ENCODE results near the gene DBET.
"Not testable (repeated sequence)": the region's sequence is repeated elsewhere in the genome, so short reads cannot be mapped to it uniquely, and the experiment has no call there.

The DBET gene

DNA sequence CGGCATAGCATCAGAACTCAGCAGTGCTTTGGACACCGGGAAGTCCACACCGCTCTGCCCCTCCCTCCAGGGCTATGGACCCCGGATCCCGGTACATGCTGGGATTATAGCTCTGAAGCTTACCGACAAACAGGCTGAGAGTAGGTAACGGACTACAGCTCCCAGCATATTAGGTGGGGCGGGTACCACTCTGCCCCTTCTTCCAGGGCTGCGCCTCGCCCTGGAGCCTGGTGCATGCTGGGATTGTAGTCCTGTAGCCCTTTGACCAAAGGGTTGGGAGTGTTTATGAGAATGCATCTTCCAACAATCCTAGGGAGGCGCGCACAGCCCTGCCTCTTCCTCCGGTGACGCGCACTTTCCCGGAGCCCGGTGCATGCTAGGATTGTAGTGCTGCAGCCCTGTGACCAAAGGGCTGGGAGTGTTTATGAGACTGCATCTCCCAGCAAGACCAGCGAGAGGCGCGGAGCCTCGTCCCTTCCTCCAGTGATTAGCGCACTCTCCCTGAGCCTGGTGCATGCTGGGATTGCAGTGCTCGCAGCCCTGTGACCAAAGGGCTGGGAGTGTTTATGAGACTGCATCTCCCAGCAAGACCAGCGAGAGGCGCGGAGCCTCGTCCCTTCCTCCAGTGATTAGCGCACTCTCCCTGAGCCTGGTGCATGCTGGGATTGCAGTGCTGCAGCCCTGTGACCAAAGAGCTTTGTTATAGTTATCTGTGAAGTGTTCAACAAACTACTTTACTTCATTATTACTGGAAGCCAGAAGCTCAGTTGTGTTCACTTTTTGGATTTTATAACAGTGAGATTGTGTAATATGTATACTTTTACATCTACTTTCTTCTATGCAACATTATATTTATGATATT is 14.7 kb upstream of the DBET start:
- not testable (repeated sequence) for DNase-seq (ENCODE audit: low spot score)

DNA sequence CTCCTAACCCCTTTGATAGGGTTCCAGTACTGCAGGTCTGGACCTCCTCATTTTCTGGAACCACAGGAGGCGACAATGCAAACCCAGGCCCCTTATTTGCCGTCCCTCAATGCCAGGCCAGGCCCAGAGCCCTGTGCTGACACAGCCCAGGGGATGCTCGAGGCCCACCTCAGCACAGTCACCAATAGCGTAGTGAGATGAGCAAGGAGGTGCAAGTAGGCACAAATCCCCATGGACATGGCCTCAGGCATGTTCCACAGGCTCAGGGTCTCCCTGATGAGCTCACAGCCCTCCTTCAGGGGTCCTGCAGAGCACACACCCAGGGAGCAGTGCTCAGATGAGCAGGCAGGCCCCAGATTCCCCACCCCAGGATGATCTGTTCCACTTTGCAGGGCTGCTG is 5.3 kb upstream of the DBET start:
- not testable (repeated sequence) for DNase-seq (ENCODE audit: low spot score)

DNA sequence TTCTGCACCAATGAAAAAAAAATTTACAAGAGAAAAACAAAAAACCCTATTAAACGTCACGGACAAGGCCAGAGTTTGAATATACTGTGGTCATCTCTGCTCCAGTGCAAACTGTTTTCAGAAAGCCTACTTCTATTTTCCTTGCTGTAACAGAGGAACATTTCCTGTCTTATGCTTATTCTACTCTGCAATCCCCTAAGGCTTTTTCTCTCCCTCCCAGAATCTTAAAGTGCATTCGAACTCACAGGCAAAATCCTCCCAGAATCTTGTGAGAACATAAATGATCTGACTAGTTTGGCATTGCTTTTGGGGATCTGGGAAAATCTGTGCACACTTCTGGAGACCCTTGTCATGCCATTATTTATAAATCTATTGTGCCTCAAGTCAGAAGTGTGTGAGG is 503 bp downstream of the DBET start:
- not testable (repeated sequence) for DNase-seq (ENCODE audit: low spot score)

DNA sequence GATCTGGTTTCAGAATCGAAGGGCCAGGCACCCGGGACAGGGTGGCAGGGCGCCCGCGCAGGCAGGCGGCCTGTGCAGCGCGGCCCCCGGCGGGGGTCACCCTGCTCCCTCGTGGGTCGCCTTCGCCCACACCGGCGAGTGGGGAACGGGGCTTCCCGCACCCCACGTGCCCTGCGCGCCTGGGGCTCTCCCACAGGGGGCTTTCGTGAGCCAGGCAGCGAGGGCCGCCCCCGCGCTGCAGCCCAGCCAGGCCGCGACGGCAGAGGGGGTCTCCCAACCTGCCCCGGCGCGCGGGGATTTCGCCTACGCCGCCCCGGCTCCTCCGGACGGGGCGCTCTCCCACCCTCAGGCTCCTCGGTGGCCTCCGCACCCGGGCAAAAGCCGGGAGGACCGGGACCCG is 4.0 kb downstream of the DBET start:
- DNase-seq (ENCODE audit: low spot score), result not testable (repeated sequence)

DNA sequence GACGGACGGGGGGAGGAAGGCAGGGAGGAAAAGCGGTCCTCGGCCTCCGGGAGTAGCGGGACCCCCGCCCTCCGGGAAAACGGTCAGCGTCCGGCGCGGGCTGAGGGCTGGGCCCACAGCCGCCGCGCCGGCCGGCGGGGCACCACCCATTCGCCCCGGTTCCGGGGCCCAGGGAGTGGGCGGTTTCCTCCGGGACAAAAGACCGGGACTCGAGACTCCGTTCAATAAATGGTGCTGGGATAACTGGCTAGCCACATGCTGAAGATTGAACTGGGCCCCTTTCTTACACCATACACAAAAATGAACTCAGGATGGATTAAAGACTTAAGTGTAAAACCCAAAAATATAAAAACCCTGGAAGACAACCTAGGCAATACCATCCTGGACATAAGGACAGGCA is 28.8 kb downstream of the DBET start:
- not testable (repeated sequence) for DNase-seq (ENCODE audit: low spot score)

DNA sequence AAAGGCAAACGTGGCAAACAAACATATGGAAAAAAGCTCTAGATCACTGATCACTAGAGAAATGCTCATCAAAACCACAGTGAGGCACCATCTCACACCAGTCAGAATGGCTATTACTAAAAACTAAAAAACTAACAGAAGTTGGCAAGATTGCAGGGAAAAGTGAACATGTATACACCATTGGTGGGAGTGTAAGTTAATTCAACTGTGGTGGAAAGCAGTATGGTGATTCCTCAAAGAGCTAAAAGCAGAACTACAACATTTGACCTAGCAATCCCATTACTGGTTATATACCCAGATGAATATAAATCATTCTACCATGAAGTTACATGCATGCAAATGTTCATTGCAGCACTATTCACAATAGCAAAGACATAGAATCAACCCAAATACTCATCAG is 29.7 kb downstream of the DBET start:
- not testable (repeated sequence) for DNase-seq (ENCODE audit: low spot score)

DNA sequence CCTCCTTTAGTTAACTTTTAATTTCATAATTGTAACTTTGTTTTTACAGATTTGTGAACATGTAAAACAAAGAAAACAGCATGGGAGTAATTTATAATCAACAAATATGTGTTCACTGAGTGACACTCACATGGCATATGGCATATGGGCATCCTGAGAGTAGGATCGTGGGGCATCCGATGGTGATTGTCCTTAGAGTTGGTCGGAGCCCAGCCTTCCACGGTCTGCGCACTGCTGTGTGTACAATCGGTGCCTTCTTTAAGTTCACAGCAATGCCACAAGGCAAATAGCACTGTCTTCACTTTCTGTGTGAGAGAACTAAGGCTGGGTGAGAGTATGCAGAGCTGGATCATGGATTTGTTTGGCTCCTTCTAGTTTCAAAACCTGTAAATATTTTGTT is 31.0 kb downstream of the DBET start:
- DNase-seq (ENCODE audit: low spot score), result not testable (repeated sequence)

DNA sequence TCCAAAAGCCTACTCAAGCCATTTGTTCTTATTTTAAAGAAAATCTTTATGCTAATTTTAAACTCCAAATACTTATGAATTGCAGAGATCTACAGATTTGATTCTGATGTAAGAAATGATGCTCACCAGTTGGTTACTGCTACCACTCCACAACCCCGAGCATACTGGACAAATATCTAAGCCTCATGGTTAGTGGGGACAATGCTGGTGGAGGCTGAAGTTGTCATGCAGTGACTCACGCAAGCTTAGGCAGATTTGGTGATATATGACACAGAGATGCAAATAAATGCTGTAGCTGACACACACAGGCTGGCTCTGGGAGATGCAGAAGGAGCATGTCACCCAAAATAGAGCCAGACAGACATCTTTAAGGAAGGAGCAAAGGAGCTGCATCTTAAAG is 35.3 kb downstream of the DBET start:
- DNase-seq (ENCODE audit: low spot score), result not testable (repeated sequence)

DNA sequence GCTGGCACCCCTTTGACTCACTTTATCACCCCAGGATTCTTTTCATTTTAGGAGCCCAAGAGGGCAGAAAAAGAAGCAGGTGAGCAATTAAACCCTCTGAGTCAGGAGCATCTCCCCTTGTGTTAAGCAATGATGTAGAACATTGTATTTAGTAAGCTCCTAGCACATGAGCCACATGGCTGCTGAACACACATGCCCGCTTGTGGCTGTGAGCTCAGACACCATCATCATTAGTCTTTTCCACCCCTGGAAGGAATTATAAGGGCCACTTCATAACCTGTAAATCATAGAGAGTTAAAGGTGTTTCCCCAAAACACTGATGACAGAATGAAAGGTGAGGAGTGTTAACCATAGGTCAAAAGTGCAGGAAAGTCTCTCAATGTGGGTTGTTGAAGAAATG is 37.2 kb downstream of the DBET start:
- DNase-seq (ENCODE audit: low spot score), result not testable (repeated sequence)

DNA sequence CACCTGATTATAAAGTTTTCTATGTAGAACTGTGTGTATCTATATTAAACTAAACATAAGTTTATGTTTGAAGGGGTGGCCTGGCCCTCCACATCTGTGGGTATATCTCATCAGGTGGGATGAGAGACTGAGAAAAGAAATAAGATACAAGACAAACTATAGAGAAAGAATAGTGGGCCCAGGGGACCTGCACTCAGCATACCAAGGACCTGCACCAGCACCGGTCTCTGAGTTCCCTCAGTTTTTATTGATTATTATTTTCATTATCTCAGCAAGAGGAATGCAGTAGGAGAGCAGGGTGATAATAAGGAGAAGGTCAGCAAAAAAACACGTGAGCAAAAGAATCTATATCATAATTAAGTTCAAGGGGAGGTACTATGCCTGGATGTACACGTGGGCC is 41.9 kb downstream of the DBET start:
- DNase-seq (ENCODE audit: low spot score), result not testable (repeated sequence)

DNA sequence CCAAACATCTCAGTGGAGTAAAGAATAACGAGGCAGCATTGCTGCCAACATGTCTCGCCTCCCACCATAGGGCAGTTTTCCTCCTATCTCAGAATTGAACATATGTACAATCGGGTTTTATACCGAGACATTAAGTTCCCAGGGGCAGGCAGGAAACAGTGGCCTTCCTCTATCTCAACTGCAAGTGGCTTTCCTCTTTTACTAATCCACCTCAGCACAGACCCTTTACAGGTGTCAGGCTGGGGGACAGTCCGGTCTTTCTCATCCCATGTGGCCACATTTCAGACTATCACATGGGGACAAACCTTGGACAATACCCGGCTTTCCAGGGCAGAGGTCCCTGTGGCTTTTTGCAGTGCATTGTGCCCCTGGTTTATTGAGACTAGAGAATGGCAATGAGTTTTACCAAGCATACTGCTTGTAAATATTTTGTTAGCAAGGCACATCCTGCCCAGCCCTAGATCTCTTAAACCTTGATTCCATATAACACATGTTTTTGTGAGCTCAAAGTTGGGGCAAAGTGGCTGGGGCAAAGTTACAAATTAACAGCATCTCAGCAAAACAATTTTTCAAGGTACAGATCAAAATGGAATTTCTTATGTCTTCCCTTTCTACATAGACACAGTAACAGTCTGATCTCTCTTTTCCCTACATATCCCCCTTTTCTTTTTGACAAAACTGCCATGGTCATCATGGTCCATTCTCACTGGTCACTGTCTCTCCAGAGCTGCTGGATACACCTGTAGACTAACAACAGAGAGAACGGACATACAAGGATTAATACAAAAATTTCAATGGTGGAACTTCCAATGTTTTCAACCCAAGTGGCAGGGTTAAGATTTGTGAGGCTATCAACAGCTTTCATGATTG is 42.5 kb downstream of the DBET start:
- DNase-seq (ENCODE audit: low spot score), result not testable (repeated sequence)

DNA sequence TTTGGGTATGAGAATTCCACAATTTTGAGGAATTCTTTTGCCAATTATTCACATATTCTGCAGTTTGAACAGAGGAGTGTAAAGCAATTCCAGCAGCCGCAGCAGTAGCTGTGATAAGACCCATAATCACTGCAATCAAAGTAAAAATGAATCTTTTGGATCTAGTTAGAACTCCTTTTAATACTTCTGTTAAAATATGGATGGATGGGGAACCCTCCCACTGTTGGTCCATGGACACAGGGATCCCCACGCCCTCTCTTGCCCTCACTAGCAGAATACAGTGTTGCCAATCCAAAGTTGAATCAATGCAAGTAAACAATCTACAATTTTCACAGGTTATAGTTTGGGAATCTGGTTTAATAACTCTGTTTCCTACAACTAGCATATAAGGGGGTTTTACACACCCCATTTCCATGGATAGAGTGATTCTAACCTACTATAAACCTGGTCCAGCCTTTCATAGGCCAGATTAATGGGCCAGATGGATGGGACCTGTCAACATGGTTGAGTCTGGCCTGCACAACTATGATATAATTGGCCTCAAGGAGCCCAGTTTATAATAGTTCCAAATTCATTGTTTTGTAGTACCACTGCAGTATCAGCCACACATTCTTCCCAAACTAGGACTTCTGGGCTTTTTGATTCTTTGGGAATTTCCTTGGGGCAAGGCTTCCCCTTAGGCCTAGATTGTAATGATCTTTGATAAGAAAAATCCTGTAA is 43.6 kb downstream of the DBET start:
- DNase-seq (ENCODE audit: low spot score), result not testable (repeated sequence)

DNA sequence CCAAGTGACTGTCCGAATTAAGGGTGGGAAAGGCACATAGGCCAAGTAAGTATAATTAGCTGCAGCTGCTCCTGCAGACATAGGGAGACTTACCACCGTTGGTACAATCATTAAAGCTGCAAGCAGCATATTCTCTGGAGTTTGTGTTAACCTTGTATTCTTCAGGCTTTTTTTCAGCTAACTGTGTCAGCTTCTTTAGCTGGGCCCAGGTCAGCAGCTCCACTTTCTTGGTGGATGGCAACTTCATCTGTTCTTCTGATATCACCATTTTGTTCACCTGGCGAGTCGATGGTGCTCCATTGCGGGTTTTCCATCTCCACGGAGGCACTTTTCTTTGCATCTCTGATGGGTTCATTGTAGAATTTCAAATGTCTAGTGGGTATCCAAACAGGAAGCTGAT is 44.5 kb downstream of the DBET start:
- not testable (repeated sequence) for DNase-seq (ENCODE audit: low spot score)

DNA sequence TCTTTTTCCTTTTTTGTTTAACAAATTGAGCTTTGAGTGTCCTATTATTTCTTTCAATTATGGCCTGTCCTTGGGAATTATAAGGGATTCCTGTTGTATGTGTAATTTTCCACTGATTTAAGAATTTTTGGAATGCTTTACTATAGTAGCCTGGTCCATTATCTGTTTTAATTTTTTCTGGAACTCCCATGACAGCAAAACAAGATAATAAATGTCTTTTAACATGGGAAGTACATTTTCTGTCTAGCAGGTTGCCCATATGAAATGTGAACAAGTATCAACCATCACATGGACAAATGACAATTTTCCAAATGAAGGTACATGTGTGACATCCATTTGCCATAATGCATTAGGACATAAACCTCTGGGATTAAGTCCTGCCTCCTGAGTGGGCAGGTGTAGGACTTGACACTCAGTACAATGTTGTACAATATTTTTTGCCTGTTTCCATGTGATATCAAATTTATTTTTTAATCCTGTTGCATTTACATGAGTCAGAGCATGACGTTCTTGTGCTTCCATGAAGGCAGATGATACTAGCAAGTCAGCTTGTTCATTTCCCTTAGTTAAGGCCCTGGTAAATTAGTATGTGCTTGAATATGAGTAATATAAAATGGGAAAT is 45.2 kb downstream of the DBET start:
- DNase-seq (ENCODE audit: low spot score), result not testable (repeated sequence)

DNA sequence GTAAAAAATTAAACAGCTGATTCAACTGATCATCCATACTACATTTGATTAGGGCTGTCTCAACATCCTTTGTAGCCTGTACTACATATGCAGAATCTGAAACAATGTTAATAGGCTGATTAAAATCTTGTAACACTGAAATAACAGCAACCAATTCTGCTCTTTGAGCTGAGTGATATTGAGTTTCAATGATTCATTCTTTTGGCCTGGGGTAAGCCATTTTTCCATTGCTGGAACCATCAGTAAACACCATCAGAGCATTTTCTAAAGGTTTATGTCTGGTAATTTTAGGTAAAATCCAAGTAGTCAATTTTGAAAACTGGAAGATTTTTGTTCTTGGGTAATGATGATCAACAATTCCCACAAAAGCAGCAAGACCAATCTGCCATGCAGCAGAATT is 45.7 kb downstream of the DBET start:
- DNase-seq (ENCODE audit: low spot score), result not testable (repeated sequence)

DNA sequence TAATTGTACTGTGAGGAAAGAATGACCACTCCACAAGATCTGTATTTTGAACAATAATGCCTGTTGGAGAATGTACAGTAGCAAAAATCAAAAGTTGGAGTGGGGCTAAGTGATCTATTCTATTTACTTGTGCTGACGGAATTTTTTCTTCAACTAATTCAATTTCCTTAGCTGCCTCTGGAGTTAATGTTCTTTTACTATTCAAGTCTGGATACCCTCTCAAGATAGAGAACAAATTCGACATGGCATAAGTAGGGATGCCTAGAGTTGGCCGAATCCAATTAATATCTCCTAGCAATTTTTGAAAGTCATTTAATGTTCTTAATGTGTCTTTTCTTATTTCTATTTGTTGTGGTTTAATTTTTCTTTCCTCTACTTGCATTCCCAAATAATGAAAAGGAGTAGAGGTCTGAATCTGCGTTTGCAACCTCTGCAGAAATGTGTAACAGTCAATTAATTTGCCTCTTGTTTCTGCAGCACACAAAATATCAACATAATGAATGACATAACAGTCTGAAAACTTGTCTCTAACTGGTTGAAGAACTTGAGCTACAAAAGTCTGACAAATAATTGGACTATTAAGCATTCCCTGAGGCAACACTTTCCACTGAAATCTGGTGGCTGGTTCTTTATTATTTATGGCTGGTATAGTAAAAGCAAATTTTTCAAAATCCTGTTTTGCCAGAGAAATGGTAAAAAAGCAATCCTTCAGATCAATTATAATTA is 46.4 kb downstream of the DBET start:
- not testable (repeated sequence) for DNase-seq (ENCODE audit: low spot score)

DNA sequence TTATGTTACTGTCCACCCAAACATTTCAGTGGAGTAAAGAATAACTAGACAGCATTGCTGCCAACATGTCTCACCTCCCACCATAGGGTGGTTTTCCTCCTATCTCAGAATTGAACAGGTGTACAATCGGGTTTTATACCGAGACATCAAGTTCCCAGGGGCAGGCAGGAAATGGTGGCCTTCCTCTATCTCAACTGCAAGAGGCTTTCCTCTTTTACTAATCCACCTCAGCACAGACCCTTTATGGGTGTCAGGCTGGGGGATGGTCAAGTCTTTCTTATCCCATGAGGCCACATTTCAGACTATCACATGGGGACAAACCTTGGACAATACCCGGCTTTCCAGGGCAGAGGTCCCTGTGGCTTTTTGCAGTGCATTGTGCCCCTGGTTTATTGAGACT is 48.6 kb downstream of the DBET start:
- not testable (repeated sequence) for DNase-seq (ENCODE audit: low spot score)

DNA sequence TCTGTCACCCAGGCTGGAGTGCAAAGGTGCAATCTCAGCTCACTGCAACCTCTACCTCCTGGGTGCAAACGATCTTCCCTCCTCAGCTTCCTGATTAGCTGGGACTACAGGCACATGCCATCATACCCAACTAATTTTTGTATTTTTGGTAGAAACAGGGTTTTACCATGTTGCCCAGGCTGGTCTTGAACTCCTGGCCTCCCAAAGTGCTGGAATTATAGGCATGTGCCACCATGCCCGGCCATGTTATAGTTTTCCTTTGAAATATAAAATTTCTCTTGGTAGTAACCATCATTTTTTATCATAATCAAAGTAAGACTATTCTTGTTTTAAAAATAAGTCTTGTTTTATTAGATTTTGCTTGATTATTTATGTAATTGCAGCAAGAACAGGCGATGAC is 50.7 kb downstream of the DBET start:
- DNase-seq (ENCODE audit: low spot score), result not testable (repeated sequence)
